Mesothelial cell of epicardium (in vitro differentiated cells): ENCODE data around the gene ISLR2. TPM values are rescaled to one million over a fixed set of nuclear protein-coding genes. Genes with fewer than 3 reads are reported as not detected.

ENCODE experiments used
- DNase-seq, 2 experiments: peaks; one replicate each; pipeline ENCODE4 v3.0.0; 2021; ENCODE audit warnings: low spot score in 2 of 2; ENCODE audit not compliant: unreplicated experiment in 2 of 2
- H3K27ac Mint-ChIP-seq: 2 replicates; pipeline ENCODE4 v1.8.0; 2021; ENCODE audit warnings: mixed read lengths
- H3K27me3 Mint-ChIP-seq: 2 replicates; pipeline ENCODE4 v1.8.0; 2021; ENCODE audit warnings: low read depth, mixed read lengths
- H3K36me3 Mint-ChIP-seq: 2 replicates; pipeline ENCODE4 v1.8.0; 2021; ENCODE audit warnings: mixed read lengths
- H3K4me1 Mint-ChIP-seq: 2 replicates; pipeline ENCODE4 v1.8.0; 2021; ENCODE audit warnings: mixed read lengths
- H3K4me3 Mint-ChIP-seq: 2 replicates; pipeline ENCODE4 v1.8.0; 2021; ENCODE audit warnings: mild to moderate bottlenecking, moderate library complexity, mixed read lengths
- H3K9me3 Mint-ChIP-seq: 2 replicates; pipeline ENCODE4 v1.8.0; 2021; ENCODE audit warnings: mixed read lengths
- CTCF ChIP-seq: fragments of 200-600 bp; sonication (generic); IDR thresholded peaks from one replicate; pipeline ENCODE4 v1.5.0; 2021; ENCODE audit warnings: antibody characterized with exemption; ENCODE audit not compliant: unreplicated experiment
- total RNA-seq: library from RNA; stranded (reverse); gene quantifications from 3 replicates; pipeline ENCODE4 v1.2.1, GENCODE V29; 2021

The ISLR2 gene
- total RNA-seq, 1 donor from 2014 or later, result 1.9 TPM

GRCh38 chr15:74176262-74177214 is 46.2 kb downstream of the ISLR2 start:
- TF ChIP-seq CTCF, result no peak
- peaks cover 51% of the 10 kb centered on the region for H3K4me1 Mint-ChIP-seq
- H3K27ac Mint-ChIP-seq, result peak overlapping the region; percentile 76
- no peak for DNase-seq
- no peaks in the 10 kb centered on the region for H3K9me3 Mint-ChIP-seq
- no peaks in the 10 kb centered on the region for H3K36me3 Mint-ChIP-seq
- H3K27me3 Mint-ChIP-seq, result peaks cover 8% of the 10 kb centered on the region
- peak overlapping the region; percentile 44 for H3K4me3 Mint-ChIP-seq

- no peak for TF ChIP-seq CTCF
- H3K4me3 Mint-ChIP-seq, result no peak overlapping the region
- peaks cover 37% of the 10 kb centered on the region for H3K4me1 Mint-ChIP-seq
- H3K27me3 Mint-ChIP-seq, result peaks cover 8% of the 10 kb centered on the region
- peak in 1 of 2 experiments; percentile 9 for DNase-seq
- peaks cover 3% of the 10 kb centered on the region for H3K36me3 Mint-ChIP-seq
- H3K9me3 Mint-ChIP-seq, result no peaks in the 10 kb centered on the region
- H3K27ac Mint-ChIP-seq, result no peak overlapping the region
These were observed 48.1 kb downstream of the ISLR2 start for GRCh38 chr15:74178326-74179100.

- no peak overlapping the region for H3K4me3 Mint-ChIP-seq
- TF ChIP-seq CTCF, result no peak
These were observed 48.9 kb downstream of the ISLR2 start for GRCh38 chr15:74179101-74179841.

GRCh38 chr15:74179983-74180880 is 49.8 kb downstream of the ISLR2 start:
- TF ChIP-seq CTCF, result no peak
- Mint-ChIP-seq H3K36me3 (peaks cover 3% of the 10 kb centered on the region), H3K4me3 (no peak overlapping the region), H3K27me3 (peaks cover 8% of the 10 kb centered on the region), H3K27ac (no peak overlapping the region), H3K4me1 (peaks cover 27% of the 10 kb centered on the region), H3K9me3 (no peaks in the 10 kb centered on the region)
- no peak for DNase-seq

More at GRCh38 chr15:74179101-74179841, 48.9 kb downstream of the ISLR2 start:
- Mint-ChIP-seq H3K4me1 (peaks cover 29% of the 10 kb centered on the region), H3K9me3 (no peaks in the 10 kb centered on the region), H3K27me3 (peaks cover 8% of the 10 kb centered on the region), H3K36me3 (peaks cover 3% of the 10 kb centered on the region), H3K27ac (peak overlapping the region; percentile 52)
- no peak for DNase-seq
